Erythroblast (primary cell): ENCODE results near the gene ARMC9.

Source experiments
- GATA1 ChIP-seq: IDR thresholded peaks from 2 replicates; pipeline ENCODE4 v1.6.1; 2011; ENCODE audit warnings: low read depth, mild to moderate bottlenecking, control low read depth, low read length, moderate library complexity
- POLR2A ChIP-seq: IDR thresholded peaks from 2 replicates; pipeline ENCODE4 v1.6.1; 2011; ENCODE audit warnings: mild to moderate bottlenecking, low read length

- no peak for TF ChIP-seq POLR2A
- no peak for TF ChIP-seq GATA1
These were observed 120.0 kb downstream of the ARMC9 start for GRCh38 chr2:231318436-231318835.
